Liver (tissue), 9 donors: ENCODE measurements around the gene DCC. TPM values are rescaled to one million over a fixed set of nuclear protein-coding genes. Genes with fewer than 3 reads are reported as not detected.

Experiments
- DNase-seq: peaks from one replicate; pipeline ENCODE4 v3.0.0-alpha.2; 2017; ENCODE audit warnings: low spot score
- H3K27ac ChIP-seq, 2 donors: one replicate each; pipeline ENCODE4 v1.7.0; 2013; ENCODE audit warnings: inconsistent platforms in 2 of 2, low read length in 2 of 2, control low read depth in 1 of 2, low read depth in 1 of 2, mild to moderate bottlenecking in 1 of 2
- H3K27me3 ChIP-seq, 4 donors: one replicate each; pipeline versions ENCODE4 v1.6.1 to v1.7.0; 2013; ENCODE audit warnings: low read length in 3 of 4, inconsistent platforms in 1 of 4, mild to moderate bottlenecking in 1 of 4, moderate library complexity in 1 of 4; ENCODE audit not compliant: control insufficient read depth in 4 of 4, insufficient read depth in 4 of 4
- H3K36me3 ChIP-seq, 4 donors: one replicate each; pipeline versions ENCODE4 v1.6.1 to v1.7.0; 2013; ENCODE audit warnings: low read length in 3 of 4, mild to moderate bottlenecking in 3 of 4, low read depth in 1 of 4, moderate library complexity in 1 of 4; ENCODE audit not compliant: control insufficient read depth in 4 of 4, insufficient read depth in 3 of 4
- H3K4me1 ChIP-seq, 4 donors: one replicate each; pipeline versions ENCODE4 v1.6.1 to v1.7.0; 2013; ENCODE audit warnings: low read length in 3 of 4, mild to moderate bottlenecking in 3 of 4, moderate library complexity in 1 of 4; ENCODE audit not compliant: control insufficient read depth in 4 of 4, insufficient read depth in 4 of 4
- H3K4me3 ChIP-seq, 3 donors: one replicate each; pipeline versions ENCODE4 v1.6.1 to v1.7.0; 2013; ENCODE audit warnings: low read length in 3 of 3, control low read depth in 1 of 3, low read depth in 1 of 3, mild to moderate bottlenecking in 1 of 3
- H3K9ac ChIP-seq, 2 donors: one replicate each; pipeline ENCODE4 v1.7.0; 2013; ENCODE audit warnings: low read length in 2 of 2, mild to moderate bottlenecking in 2 of 2, moderate library complexity in 2 of 2, control low read depth in 1 of 2, low read depth in 1 of 2
- H3K9me3 ChIP-seq, 4 donors: one replicate each; pipeline versions ENCODE4 v1.6.1 to v1.7.0; 2013; ENCODE audit warnings: low read length in 3 of 4; ENCODE audit not compliant: control insufficient read depth in 4 of 4
- EGR1 ChIP-seq, 2 donors: IDR thresholded peaks; 2 replicates each; pipeline ENCODE4 v1.6.1; 2016 to 2018; ENCODE audit warnings: antibody characterized with exemption in 2 of 2, low read depth in 2 of 2
- FOXA1 ChIP-seq: IDR thresholded peaks from 2 replicates; pipeline ENCODE4 v1.6.1; 2016; ENCODE audit warnings: antibody characterized with exemption
- FOXA2 ChIP-seq: IDR thresholded peaks from 2 replicates; pipeline ENCODE4 v1.6.1; 2016; ENCODE audit warnings: antibody characterized with exemption
- GABPA ChIP-seq, 2 donors: IDR thresholded peaks in 1 of 2; conservative IDR thresholded peaks in 1 of 2; 2 replicates each; pipeline ENCODE4 v1.6.1; 2016; ENCODE audit warnings: antibody characterized with exemption in 2 of 2, mild to moderate bottlenecking in 1 of 2, moderate library complexity in 1 of 2
- HNF4A ChIP-seq, 2 donors: conservative IDR thresholded peaks; 2 replicates each; pipeline ENCODE4 v1.6.1; 2016; ENCODE audit warnings: antibody characterized with exemption in 2 of 2, mild to moderate bottlenecking in 2 of 2
- HNF4G ChIP-seq: IDR thresholded peaks from 2 replicates; pipeline ENCODE4 v1.6.1; 2016; ENCODE audit warnings: antibody characterized with exemption
- JUND ChIP-seq, 2 donors: IDR thresholded peaks; 2 replicates each; pipeline ENCODE4 v1.6.1; 2016; ENCODE audit warnings: antibody characterized with exemption in 2 of 2
- NR2F2 ChIP-seq: IDR thresholded peaks from 2 replicates; pipeline ENCODE4 v1.6.1; 2016; ENCODE audit warnings: antibody characterized with exemption
- RAD21 ChIP-seq, 2 donors: IDR thresholded peaks; 2 replicates each; pipeline ENCODE4 v1.6.1; 2016; ENCODE audit warnings: antibody characterized with exemption in 2 of 2, mild to moderate bottlenecking in 2 of 2
- RXRA ChIP-seq, 2 donors: IDR thresholded peaks; 2 replicates each; pipeline ENCODE4 v1.6.1; 2017 to 2018; ENCODE audit warnings: antibody characterized with exemption in 2 of 2, mild to moderate bottlenecking in 1 of 2
- SP1 ChIP-seq: IDR thresholded peaks from 2 replicates; pipeline ENCODE4 v1.6.1; 2018; ENCODE audit warnings: antibody characterized with exemption, mild to moderate bottlenecking
- TAF1 ChIP-seq: conservative IDR thresholded peaks from 2 replicates; pipeline ENCODE4 v1.6.1; 2016; ENCODE audit warnings: antibody characterized with exemption, mild to moderate bottlenecking
- YY1 ChIP-seq: IDR thresholded peaks from 2 replicates; pipeline ENCODE4 v1.6.1; 2016; ENCODE audit warnings: antibody characterized with exemption, mild to moderate bottlenecking
- WGBS: extraction: QIAGEN DNeasy Blood & Tissue Kit; methylation state at CpG from one replicate; pipeline ENCODE4 v1.1.7; 2013; 5-methylcytosine and 5-hydroxymethylcytosine counted together
- polyA plus RNA-seq, 2 donors: library from polyadenylated mRNA; stranded (reverse) in 1 of 2; unstranded in 1 of 2; fragments of 200-250 nt in 1 of 2; fragments of >200 nt in 1 of 2; fragmentation: Nextera tagmentation in 1 of 2; extraction: Ambion mirVana in 1 of 2; gene quantifications; one replicate each; pipeline versions ENCODE4 v1.2.1 to v1.2.3, GENCODE V29; 2013 to 2015
- total RNA-seq, 2 donors: library from RNA; depleted of rRNA; stranded (reverse); fragments of >200 nt; gene quantifications; one replicate each; pipeline ENCODE4 v1.2.3, GENCODE V29; 2014
- TF ChIP-seq, protein P1 (sequence below): IDR thresholded peaks from 2 replicates; pipeline ENCODE4 v1.6.1; 2016; ENCODE audit warnings: antibody characterized with exemption
- TF ChIP-seq, protein P2 (sequence below): fragments of 150-350 bp; IDR thresholded peaks from 2 replicates; pipeline ENCODE4 v1.5.1; 2017; ENCODE audit warnings: improper control_type of control experiment, low read depth, low read length; ENCODE audit not compliant: missing input control
- TF ChIP-seq, protein P3 (sequence below): IDR thresholded peaks from 2 replicates; pipeline ENCODE4 v1.6.1; 2016; ENCODE audit warnings: antibody characterized with exemption
- TF ChIP-seq, protein P4 (sequence below): IDR thresholded peaks from 2 replicates; pipeline ENCODE4 v1.6.1; 2016; ENCODE audit warnings: antibody characterized with exemption
- TF ChIP-seq, protein P5 (sequence below): IDR thresholded peaks from 2 replicates; pipeline ENCODE4 v1.6.1; 2016; ENCODE audit warnings: antibody characterized with exemption, mild to moderate bottlenecking
- donor health status: healthy.
- donor health status: healthy.
- donor health status: healthy.
- donor health status: healthy.
- donor health status: healthy.

Gene DCC
- total and polyA plus RNA-seq, 4 donors, result under 0.01 to 0.03 TPM; not detected in 2

DNA sequence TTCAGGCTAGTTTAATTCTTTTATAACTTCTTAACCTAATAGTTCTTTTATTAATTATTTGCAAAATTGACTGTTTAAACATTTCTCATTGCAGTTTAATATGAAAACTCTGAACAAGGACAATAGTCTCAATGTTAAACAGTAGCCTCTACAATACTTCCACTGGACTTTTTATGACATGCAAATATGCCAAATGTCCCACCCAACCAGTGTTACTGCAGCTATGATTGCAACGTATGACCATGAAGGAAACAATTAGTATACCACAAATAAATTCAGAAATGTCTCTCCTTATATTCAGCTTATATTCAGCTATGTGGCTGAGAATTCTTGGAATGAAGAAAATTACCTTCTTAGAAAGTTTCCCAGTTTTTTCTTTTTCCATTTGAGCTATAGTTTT, 688.6 kb downstream of the DCC start:
- Histone ChIP-seq H3K36me3 (no peaks in the 10 kb centered on the region), H3K27ac (no peak overlapping the region), H3K9ac (no peak overlapping the region), H3K4me1 (no peaks in the 10 kb centered on the region), H3K27me3 (no peaks in the 10 kb centered on the region), H3K4me3 (no peak overlapping the region), H3K9me3 (no peaks in the 10 kb centered on the region)
- TF ChIP-seq EGR1 (IDR thresholded peaks at IDR 0.05; ENCODE audit: low read depth in 2 of 2) (no peak), JUND (IDR thresholded peaks at IDR 0.05) (no peak), TAF1 (no peak), FOXA2 (no peak), SP1 (no peak), HNF4A (conservative IDR thresholded peaks at IDR 0.05) (no peak), RAD21 (IDR thresholded peaks at IDR 0.05) (no peak), RXRA (IDR thresholded peaks at IDR 0.05) (no peak), HNF4G (no peak), GABPA (IDR thresholded peaks at IDR 0.05 in 1 of 2, conservative IDR thresholded peaks at IDR 0.05 in 1 of 2) (no peak), NR2F2 (no peak), YY1 (no peak), FOXA1 (no peak)
- TF ChIP-seq, protein P1, sequence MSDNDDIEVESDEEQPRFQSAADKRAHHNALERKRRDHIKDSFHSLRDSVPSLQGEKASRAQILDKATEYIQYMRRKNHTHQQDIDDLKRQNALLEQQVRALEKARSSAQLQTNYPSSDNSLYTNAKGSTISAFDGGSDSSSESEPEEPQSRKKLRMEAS, result no peak
- TF ChIP-seq, protein P2, sequence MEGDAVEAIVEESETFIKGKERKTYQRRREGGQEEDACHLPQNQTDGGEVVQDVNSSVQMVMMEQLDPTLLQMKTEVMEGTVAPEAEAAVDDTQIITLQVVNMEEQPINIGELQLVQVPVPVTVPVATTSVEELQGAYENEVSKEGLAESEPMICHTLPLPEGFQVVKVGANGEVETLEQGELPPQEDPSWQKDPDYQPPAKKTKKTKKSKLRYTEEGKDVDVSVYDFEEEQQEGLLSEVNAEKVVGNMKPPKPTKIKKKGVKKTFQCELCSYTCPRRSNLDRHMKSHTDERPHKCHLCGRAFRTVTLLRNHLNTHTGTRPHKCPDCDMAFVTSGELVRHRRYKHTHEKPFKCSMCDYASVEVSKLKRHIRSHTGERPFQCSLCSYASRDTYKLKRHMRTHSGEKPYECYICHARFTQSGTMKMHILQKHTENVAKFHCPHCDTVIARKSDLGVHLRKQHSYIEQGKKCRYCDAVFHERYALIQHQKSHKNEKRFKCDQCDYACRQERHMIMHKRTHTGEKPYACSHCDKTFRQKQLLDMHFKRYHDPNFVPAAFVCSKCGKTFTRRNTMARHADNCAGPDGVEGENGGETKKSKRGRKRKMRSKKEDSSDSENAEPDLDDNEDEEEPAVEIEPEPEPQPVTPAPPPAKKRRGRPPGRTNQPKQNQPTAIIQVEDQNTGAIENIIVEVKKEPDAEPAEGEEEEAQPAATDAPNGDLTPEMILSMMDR, result no peak
- TF ChIP-seq, protein P3, sequence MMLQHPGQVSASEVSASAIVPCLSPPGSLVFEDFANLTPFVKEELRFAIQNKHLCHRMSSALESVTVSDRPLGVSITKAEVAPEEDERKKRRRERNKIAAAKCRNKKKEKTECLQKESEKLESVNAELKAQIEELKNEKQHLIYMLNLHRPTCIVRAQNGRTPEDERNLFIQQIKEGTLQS, result no peak
- TF ChIP-seq, protein P4, sequence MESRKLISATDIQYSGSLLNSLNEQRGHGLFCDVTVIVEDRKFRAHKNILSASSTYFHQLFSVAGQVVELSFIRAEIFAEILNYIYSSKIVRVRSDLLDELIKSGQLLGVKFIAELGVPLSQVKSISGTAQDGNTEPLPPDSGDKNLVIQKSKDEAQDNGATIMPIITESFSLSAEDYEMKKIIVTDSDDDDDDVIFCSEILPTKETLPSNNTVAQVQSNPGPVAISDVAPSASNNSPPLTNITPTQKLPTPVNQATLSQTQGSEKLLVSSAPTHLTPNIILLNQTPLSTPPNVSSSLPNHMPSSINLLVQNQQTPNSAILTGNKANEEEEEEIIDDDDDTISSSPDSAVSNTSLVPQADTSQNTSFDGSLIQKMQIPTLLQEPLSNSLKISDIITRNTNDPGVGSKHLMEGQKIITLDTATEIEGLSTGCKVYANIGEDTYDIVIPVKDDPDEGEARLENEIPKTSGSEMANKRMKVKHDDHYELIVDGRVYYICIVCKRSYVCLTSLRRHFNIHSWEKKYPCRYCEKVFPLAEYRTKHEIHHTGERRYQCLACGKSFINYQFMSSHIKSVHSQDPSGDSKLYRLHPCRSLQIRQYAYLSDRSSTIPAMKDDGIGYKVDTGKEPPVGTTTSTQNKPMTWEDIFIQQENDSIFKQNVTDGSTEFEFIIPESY, result no peak
- TF ChIP-seq, protein P5, sequence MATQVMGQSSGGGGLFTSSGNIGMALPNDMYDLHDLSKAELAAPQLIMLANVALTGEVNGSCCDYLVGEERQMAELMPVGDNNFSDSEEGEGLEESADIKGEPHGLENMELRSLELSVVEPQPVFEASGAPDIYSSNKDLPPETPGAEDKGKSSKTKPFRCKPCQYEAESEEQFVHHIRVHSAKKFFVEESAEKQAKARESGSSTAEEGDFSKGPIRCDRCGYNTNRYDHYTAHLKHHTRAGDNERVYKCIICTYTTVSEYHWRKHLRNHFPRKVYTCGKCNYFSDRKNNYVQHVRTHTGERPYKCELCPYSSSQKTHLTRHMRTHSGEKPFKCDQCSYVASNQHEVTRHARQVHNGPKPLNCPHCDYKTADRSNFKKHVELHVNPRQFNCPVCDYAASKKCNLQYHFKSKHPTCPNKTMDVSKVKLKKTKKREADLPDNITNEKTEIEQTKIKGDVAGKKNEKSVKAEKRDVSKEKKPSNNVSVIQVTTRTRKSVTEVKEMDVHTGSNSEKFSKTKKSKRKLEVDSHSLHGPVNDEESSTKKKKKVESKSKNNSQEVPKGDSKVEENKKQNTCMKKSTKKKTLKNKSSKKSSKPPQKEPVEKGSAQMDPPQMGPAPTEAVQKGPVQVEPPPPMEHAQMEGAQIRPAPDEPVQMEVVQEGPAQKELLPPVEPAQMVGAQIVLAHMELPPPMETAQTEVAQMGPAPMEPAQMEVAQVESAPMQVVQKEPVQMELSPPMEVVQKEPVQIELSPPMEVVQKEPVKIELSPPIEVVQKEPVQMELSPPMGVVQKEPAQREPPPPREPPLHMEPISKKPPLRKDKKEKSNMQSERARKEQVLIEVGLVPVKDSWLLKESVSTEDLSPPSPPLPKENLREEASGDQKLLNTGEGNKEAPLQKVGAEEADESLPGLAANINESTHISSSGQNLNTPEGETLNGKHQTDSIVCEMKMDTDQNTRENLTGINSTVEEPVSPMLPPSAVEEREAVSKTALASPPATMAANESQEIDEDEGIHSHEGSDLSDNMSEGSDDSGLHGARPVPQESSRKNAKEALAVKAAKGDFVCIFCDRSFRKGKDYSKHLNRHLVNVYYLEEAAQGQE, result no peak
- WGBS, result 59% methylated on average over 1 of the region's 1 CpG
- DNase-seq, result no peak
